ENCODE results near the gene VPS39. TPM values are rescaled to one million over a fixed set of nuclear protein-coding genes. Genes with fewer than 3 reads are reported as not detected.

Gene VPS39
- total and polyA plus RNA-seq, 2 of the 13 experiments (the other 11 are each of a cell fraction or from before 2014, with no cell fraction given), result 22.9 to 32.0 TPM

DNA sequence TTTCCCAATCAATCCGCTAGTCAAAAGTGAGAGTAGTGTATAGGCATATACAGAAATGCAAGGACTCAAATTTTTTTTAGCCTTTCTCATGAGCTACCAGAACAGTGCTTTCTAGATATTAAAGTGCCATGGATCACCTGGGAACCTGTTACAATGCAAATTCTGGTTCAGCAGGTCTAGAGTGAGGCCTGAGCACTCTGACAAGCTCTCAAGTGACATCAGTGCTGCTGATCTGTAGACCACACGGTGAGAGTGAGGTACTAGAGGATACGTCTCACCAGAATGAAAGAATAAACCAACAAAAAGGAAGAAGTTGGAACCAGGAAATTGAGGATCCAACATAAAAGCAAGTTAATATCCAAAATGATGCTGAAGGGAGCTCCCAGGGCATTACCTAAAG lies 97.7 kb downstream of the VPS39 start:
- H3K4me2 ChIP-seq (ENCODE audit: low read depth, low read length), result no peak overlapping the region
- no peak for ATAC-seq
- no peak for FAIRE-seq
- H2AFZ ChIP-seq (ENCODE audit: low read length), result no peak overlapping the region
- H3K27ac ChIP-seq (ENCODE audit: extremely low read length, insufficient read depth, low read length), result no peak overlapping the region
- no peaks in the 10 kb centered on the region for H4K20me1 ChIP-seq (ENCODE audit: insufficient read depth, low read length)
- no peaks in the 10 kb centered on the region for H3K79me2 ChIP-seq (ENCODE audit: insufficient read depth, low read length)
- CTCF ChIA-PET (ENCODE audit: low intra/inter-chr PET ratio, low total read pairs), result no interaction called here
- DNase-seq (ENCODE audit: low spot score), result no peak
- 24% methylated on average over 3 of the region's 3 CpGs for WGBS (ENCODE audit: low lambda C conversion rate)
- POLR2A ChIA-PET, result no interaction called here
- BruUV-seq (replicated peaks), result no TSS peak
- H3K4me1 ChIP-seq (ENCODE audit: insufficient read depth, low read length), result peaks cover 23% of the 10 kb centered on the region
- peaks cover 0 to 3% of the 10 kb centered on the region in 2 experiments; a peak in 1 of 5 replicates for H3K27me3 ChIP-seq (ENCODE audit: control insufficient read depth in 1 of 2, insufficient read depth in 2 of 2, low read length in 2 of 2)
- in situ Hi-C loops (cut with HindIII; ENCODE audit: extremely low pct_ligation_motif_present, low pct_unique_long_range_greater_than_20kb) (no loop called here), intact Hi-C loops (cut with micrococcal nuclease; ENCODE audit: unreplicated experiment) (no loop called here)
- TF ChIP-seq DNMT3B (CRISPR knock-in tag; conservative IDR thresholded peaks at IDR 0.05) (no peak), ZNF660 (CRISPR knock-in tag; IDR thresholded peaks at IDR 0.05; ENCODE audit: borderline replicate concordance, low read depth) (no peak), NONO (IDR thresholded peaks at IDR 0.05) (no peak), NONO (CRISPR knock-in tag; conservative IDR thresholded peaks at IDR 0.05) (no peak), ZNF225 (CRISPR knock-in tag; IDR thresholded peaks at IDR 0.05) (no peak), KDM6A (CRISPR knock-in tag; IDR thresholded peaks at IDR 0.05; ENCODE audit: low read depth) (no peak), ZBTB42 (CRISPR knock-in tag; IDR thresholded peaks at IDR 0.05) (no peak), MIER3 (CRISPR knock-in tag; IDR thresholded peaks at IDR 0.05; ENCODE audit: borderline replicate concordance) (no peak), ZNF775 (CRISPR knock-in tag; IDR thresholded peaks at IDR 0.05; ENCODE audit: borderline replicate concordance) (no peak), ATAD3A (CRISPR knock-in tag; IDR thresholded peaks at IDR 0.05) (no peak), ZNF720 (CRISPR knock-in tag; IDR thresholded peaks at IDR 0.05) (no peak), ESRRA (CRISPR knock-in tag; IDR thresholded peaks at IDR 0.05; ENCODE audit: low read depth) (no peak), ZNF335 (CRISPR knock-in tag; IDR thresholded peaks at IDR 0.05) (no peak)
- TF ChIP-seq, protein P1, sequence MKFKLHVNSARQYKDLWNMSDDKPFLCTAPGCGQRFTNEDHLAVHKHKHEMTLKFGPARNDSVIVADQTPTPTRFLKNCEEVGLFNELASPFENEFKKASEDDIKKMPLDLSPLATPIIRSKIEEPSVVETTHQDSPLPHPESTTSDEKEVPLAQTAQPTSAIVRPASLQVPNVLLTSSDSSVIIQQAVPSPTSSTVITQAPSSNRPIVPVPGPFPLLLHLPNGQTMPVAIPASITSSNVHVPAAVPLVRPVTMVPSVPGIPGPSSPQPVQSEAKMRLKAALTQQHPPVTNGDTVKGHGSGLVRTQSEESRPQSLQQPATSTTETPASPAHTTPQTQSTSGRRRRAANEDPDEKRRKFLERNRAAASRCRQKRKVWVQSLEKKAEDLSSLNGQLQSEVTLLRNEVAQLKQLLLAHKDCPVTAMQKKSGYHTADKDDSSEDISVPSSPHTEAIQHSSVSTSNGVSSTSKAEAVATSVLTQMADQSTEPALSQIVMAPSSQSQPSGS (CRISPR knock-in tag; IDR thresholded peaks at IDR 0.05), result no peak
- TF ChIP-seq, protein P2, sequence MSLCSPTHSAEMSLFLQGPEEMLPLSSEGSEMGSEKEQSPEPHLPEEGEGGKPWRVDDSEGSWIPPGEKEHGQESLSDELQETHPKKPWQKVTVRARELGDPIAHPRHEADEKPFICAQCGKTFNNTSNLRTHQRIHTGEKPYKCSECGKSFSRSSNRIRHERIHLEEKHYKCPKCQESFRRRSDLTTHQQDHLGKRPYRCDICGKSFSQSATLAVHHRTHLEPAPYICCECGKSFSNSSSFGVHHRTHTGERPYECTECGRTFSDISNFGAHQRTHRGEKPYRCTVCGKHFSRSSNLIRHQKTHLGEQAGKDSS (CRISPR knock-in tag; IDR thresholded peaks at IDR 0.05; ENCODE audit: borderline replicate concordance, low read depth), result no peak
- TF ChIP-seq, protein P3, sequence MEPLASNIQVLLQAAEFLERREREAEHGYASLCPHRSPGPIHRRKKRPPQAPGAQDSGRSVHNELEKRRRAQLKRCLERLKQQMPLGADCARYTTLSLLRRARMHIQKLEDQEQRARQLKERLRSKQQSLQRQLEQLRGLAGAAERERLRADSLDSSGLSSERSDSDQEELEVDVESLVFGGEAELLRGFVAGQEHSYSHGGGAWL (CRISPR knock-in tag; IDR thresholded peaks at IDR 0.05), result no peak
- TF ChIP-seq, protein P4, sequence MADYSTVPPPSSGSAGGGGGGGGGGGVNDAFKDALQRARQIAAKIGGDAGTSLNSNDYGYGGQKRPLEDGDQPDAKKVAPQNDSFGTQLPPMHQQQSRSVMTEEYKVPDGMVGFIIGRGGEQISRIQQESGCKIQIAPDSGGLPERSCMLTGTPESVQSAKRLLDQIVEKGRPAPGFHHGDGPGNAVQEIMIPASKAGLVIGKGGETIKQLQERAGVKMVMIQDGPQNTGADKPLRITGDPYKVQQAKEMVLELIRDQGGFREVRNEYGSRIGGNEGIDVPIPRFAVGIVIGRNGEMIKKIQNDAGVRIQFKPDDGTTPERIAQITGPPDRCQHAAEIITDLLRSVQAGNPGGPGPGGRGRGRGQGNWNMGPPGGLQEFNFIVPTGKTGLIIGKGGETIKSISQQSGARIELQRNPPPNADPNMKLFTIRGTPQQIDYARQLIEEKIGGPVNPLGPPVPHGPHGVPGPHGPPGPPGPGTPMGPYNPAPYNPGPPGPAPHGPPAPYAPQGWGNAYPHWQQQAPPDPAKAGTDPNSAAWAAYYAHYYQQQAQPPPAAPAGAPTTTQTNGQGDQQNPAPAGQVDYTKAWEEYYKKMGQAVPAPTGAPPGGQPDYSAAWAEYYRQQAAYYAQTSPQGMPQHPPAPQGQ (CRISPR knock-in tag; IDR thresholded peaks at IDR 0.05; ENCODE audit: borderline replicate concordance), result no peak
- TF ChIP-seq, protein P5, sequence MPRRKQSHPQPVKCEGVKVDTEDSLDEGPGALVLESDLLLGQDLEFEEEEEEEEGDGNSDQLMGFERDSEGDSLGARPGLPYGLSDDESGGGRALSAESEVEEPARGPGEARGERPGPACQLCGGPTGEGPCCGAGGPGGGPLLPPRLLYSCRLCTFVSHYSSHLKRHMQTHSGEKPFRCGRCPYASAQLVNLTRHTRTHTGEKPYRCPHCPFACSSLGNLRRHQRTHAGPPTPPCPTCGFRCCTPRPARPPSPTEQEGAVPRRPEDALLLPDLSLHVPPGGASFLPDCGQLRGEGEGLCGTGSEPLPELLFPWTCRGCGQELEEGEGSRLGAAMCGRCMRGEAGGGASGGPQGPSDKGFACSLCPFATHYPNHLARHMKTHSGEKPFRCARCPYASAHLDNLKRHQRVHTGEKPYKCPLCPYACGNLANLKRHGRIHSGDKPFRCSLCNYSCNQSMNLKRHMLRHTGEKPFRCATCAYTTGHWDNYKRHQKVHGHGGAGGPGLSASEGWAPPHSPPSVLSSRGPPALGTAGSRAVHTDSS (CRISPR knock-in tag; conservative IDR thresholded peaks at IDR 0.05), result no peak
- H3K4me3 ChIP-seq (replicated peaks in 1 of 3; ENCODE audit: insufficient read depth in 1 of 3, low read depth in 2 of 3, low read length in 3 of 3), result no peak overlapping the region
- no peaks in the 10 kb centered on the region for H3K9me3 ChIP-seq (ENCODE audit: low read length)
- H3K9ac ChIP-seq (ENCODE audit: insufficient read depth, low read depth, low read length), result no peak overlapping the region
- H3K36me3 ChIP-seq (replicated peaks in 1 of 2; ENCODE audit: control insufficient read depth in 1 of 2, insufficient read depth in 2 of 2, low read length in 2 of 2), result no peaks in the 10 kb centered on the region

Data from HepG2 (cell line).